IPS-15b (cell line): ENCODE measurements around the gene RRP15.
"Not testable (repeated sequence)": the region's sequence is repeated elsewhere in the genome, so short reads cannot be mapped to it uniquely, and the experiment has no call there.

Experiments used
- H3K27me3 ChIP-seq: one replicate; pipeline ENCODE4 v1.6.1; 2013; ENCODE audit warnings: low read length; ENCODE audit not compliant: control insufficient read depth, insufficient read depth
- H3K36me3 ChIP-seq: one replicate; pipeline ENCODE4 v1.6.1; 2013; ENCODE audit warnings: low read length; ENCODE audit not compliant: control insufficient read depth, insufficient read depth
- H3K4me1 ChIP-seq: one replicate; pipeline ENCODE4 v1.6.1; 2013; ENCODE audit warnings: mild to moderate bottlenecking, low read length; ENCODE audit not compliant: control insufficient read depth, insufficient read depth
- H3K4me3 ChIP-seq: one replicate; pipeline ENCODE4 v1.5.1; 2013; ENCODE audit warnings: low read depth, low read length
- H3K9ac ChIP-seq: one replicate; pipeline ENCODE4 v1.6.1; 2013; ENCODE audit warnings: low read depth, mild to moderate bottlenecking, low read length
- H3K9me3 ChIP-seq: one replicate; pipeline ENCODE4 v1.6.1; 2013; ENCODE audit warnings: mild to moderate bottlenecking, low read length; ENCODE audit not compliant: control insufficient read depth, insufficient read depth

Gene RRP15

DNA sequence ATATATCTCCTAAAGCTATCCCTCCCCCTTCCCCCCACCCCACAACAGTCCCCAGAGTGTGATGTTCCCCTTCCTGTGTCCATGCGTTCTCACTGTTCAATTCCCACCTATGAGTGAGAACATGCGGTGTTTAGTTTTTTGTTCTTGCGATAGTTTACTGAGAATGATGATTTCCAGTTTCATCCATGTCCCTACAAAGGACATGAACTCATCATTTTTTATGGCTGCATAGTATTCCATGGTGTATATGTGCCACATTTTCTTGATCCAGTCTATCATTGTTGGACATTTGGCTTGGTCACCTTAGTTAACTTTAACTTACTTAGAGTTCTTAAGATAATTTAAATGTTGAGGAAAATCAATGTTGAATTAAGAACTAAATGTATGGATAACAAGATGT is 35.1 kb downstream of the RRP15 start:
- not testable (repeated sequence) for H3K27me3 ChIP-seq, H3K4me3 ChIP-seq, H3K9me3 ChIP-seq, H3K9ac ChIP-seq, H3K4me1 ChIP-seq
- H3K36me3 ChIP-seq = peaks cover 13% of the 10 kb centered on the region

DNA sequence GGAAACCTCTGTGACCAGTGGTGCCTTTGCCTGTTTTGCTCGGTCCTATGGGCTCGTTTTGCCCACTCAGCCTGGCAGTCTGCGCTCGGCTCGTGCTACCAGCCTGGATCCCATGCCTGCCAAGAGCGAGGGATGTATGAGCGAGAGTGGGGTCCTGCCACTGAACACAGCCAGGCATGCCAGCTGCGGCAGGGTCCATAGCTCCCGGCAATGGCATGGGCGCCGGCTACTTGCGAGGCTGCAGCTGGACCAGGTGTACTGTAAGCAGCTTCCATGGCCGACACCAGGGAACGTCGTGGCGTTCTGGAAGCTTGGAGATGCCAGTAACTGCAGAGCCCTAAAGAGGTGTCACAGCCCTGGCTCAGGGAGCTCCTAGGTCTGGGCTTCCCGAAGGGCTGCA is 37.7 kb downstream of the RRP15 start:
- no peaks in the 10 kb centered on the region for H3K27me3 ChIP-seq
- H3K9ac ChIP-seq = no peak overlapping the region

DNA sequence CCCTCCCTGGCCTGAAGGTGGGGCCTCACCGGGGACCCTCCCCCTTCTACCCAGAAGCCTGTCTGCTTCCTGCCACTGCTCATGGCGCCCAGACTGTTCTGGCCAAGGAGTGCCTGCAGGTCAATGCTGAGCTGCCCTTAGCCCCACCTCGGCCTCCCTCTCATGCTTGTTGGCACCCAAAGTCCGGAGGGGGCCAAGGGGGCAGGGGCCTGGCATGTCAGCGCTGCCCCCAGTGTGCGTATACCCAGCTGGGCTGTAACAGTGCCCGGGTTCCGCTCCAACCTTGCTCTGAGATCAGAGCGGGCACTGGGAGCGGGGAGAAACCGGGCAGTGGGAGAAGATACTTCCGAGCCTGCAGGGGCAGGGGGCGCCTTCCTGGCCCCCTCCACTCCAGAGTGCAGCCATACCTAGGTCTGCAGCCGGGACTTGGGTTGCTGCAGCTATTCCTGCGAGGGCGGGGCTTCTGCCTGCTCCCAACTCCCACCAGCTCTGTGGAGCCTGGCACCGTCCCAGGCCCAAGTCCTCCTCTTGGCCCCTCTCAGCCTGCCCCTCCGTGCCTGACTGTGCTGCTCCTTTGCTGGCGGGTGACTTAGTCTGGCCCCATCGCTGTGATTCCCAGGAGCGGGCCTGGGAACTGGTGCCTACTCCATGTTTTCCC is 38.6 kb downstream of the RRP15 start:
- Histone ChIP-seq H3K4me3 (no peak overlapping the region), H3K36me3 (peaks cover 13% of the 10 kb centered on the region), H3K9ac (no peak overlapping the region), H3K9me3 (no peaks in the 10 kb centered on the region), H3K27me3 (no peaks in the 10 kb centered on the region), H3K4me1 (no peaks in the 10 kb centered on the region)

More for the DNA sequence above, 37.7 kb downstream of the RRP15 start:
- Histone ChIP-seq H3K4me1 (no peaks in the 10 kb centered on the region), H3K4me3 (no peak overlapping the region), H3K9me3 (no peaks in the 10 kb centered on the region), H3K36me3 (peaks cover 13% of the 10 kb centered on the region)

DNA sequence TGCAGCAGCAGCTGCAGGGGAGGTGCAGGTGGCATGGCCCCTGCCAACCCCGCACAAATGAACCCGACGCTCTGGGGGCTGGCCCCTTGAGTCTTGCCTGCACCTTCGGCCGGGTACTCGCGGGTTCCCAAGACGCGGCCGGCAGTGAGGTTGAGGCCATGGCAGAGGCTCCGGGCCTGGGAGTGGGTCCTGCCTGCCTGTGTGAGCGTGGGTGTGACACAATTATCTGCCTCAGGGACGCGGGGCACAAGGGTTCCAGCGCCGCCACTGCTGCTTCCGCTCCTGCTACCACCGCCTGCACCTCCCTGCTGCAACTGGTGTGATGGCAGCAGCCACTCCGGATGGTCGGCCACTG is 39.1 kb downstream of the RRP15 start:
- Histone ChIP-seq H3K9ac (no peak overlapping the region), H3K27me3 (no peaks in the 10 kb centered on the region), H3K36me3 (peaks cover 13% of the 10 kb centered on the region), H3K4me1 (no peaks in the 10 kb centered on the region), H3K9me3 (no peaks in the 10 kb centered on the region), H3K4me3 (no peak overlapping the region)

DNA sequence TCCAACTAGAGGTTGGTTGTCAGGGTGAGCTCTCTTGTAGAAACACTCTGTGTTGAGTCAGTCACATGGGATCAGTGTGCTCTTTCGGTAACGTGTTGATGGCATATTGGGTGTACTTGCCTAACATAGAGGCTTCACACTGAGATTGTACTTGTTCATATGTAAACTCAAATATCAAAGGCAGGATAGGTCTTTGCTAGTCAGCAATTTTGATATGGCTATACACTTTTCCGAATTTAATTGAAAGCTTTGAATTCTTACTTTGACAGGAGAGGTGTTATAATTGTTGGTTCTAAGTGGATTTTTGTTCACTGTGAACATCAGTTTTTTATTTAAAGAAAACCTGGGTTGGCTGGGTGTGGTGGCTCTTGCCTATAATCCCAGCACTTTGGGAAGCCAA is 43.7 kb downstream of the RRP15 start:
- H3K36me3 ChIP-seq = peaks cover 4% of the 10 kb centered on the region
- no peak overlapping the region for H3K4me3 ChIP-seq
- no peak overlapping the region for H3K9ac ChIP-seq
- H3K4me1 ChIP-seq = no peaks in the 10 kb centered on the region
- H3K9me3 ChIP-seq = no peaks in the 10 kb centered on the region
- H3K27me3 ChIP-seq = no peaks in the 10 kb centered on the region

DNA sequence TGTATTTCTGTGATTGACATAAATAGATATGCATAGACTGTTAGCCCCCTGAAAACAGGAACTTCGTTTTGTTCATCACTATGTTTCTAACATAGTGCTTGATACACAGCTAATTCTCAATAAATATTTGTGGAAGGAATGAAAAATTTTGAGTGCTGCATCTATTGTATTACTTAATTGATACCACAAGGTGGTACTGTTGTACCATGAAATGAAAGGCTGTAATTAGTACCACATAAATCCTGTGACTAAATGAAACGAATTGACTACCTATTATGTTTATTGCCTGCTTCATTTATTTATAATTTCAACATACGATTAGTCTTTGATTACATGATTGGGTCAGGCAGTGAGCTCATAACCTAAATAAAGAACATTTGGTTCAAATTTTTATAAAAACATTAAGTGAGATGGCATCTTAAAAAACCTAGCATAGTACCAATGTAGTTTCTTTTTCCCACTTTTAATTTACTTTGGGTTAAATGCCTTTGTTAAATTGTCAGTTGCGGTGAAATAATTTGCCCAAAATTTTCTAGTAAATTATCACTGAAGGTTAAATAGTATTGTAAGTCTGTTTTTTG is 45.0 kb downstream of the RRP15 start:
- H3K4me3 ChIP-seq = no peak overlapping the region
- no peaks in the 10 kb centered on the region for H3K36me3 ChIP-seq
- no peaks in the 10 kb centered on the region for H3K4me1 ChIP-seq
- H3K27me3 ChIP-seq = no peaks in the 10 kb centered on the region
- no peak overlapping the region for H3K9ac ChIP-seq
- no peaks in the 10 kb centered on the region for H3K9me3 ChIP-seq

DNA sequence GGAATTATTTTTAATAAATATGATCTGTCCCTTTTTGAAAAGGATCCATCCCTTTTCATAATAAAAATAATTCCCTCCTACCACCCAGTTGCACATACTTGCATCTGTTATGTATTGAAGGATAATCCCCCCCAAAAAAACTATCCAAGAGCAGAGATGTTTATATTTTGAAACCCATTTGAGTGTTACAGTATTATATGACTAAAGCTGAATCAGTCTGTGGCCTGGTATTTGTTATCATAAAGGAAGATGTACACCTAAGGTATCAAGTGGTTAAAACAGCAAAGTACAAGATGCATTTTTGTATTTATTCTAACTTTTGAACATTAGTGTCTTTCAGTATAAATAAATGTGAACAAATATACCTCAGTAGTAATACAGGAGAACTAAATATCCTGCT is 47.3 kb downstream of the RRP15 start:
- Histone ChIP-seq H3K4me3 (no peak overlapping the region), H3K27me3 (no peaks in the 10 kb centered on the region), H3K4me1 (peaks cover 2% of the 10 kb centered on the region), H3K36me3 (no peaks in the 10 kb centered on the region), H3K9me3 (no peaks in the 10 kb centered on the region), H3K9ac (no peak overlapping the region)

DNA sequence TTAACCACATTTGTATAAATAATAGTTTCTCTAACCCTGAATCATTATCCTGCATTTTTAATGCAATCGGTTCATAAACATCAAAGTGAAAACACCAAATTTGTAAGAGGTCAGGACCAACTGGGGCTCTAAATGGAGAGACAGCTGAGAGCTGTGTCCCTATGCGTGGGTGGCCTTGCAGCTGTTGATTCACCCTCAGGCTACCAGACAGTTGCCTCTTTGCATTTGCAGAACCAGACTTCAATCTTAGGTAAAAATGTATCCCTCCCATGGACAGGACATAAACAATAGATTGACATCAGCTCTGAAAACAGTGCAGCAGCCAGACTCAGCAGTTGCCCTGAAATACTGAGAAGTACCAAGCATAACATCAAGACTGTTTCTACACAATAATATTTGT is 51.2 kb downstream of the RRP15 start:
- H3K4me1 ChIP-seq = peaks cover 2% of the 10 kb centered on the region
- no peak overlapping the region for H3K9ac ChIP-seq
- H3K36me3 ChIP-seq = no peaks in the 10 kb centered on the region
- H3K9me3 ChIP-seq = no peaks in the 10 kb centered on the region
- H3K27me3 ChIP-seq = no peaks in the 10 kb centered on the region
- no peak overlapping the region for H3K4me3 ChIP-seq

DNA sequence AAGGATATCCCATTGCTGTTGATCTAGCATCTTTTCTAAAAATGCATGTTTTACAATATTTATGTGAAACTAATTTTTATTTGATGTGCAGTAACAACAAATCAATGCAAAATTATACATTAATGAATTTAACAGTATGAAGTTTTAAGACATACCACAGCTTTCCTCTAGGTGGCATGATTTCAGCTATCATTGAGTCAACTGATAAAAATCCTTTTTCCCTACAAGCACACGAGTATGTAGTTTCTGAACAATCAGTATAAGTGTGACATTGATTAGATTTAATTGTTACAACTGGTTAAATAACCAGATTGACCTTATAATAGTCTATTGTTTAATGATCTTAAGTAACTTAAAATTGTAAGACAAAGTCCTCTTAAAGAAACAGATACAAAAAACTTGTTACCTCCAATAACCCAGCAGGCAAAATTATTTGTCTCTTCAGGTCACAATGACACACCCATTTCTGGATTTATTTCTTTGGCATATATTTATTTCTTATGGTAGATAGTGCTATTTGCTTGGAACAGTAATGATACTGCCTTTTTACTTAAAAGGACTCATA is 54.3 kb downstream of the RRP15 start:
- Histone ChIP-seq H3K36me3 (no peaks in the 10 kb centered on the region), H3K27me3 (peaks cover 16% of the 10 kb centered on the region), H3K9me3 (no peaks in the 10 kb centered on the region), H3K9ac (no peak overlapping the region), H3K4me1 (peaks cover 2% of the 10 kb centered on the region), H3K4me3 (no peak overlapping the region)

DNA sequence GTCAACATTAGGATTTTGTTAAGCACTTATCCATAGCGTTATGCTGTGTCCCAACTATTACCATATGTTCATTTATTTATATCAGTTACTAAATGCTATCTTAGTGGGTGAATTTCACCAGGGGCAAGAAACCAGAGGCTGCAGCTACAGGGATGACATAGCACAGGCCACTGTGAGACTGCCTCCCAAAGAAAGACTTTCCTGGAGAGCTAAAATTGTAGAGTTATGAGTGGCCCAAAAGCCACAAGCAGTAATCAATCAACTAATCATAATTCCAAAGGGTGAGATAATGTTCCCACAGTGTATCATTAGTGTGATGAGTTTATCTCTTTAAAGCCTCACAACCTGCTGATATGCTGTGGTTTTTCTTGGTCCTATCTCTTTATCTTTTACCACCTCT is 56.2 kb downstream of the RRP15 start:
- Histone ChIP-seq H3K36me3 (no peaks in the 10 kb centered on the region), H3K9ac (no peak overlapping the region), H3K4me1 (peaks cover 1% of the 10 kb centered on the region), H3K9me3 (no peaks in the 10 kb centered on the region), H3K4me3 (no peak overlapping the region), H3K27me3 (peaks cover 29% of the 10 kb centered on the region)

DNA sequence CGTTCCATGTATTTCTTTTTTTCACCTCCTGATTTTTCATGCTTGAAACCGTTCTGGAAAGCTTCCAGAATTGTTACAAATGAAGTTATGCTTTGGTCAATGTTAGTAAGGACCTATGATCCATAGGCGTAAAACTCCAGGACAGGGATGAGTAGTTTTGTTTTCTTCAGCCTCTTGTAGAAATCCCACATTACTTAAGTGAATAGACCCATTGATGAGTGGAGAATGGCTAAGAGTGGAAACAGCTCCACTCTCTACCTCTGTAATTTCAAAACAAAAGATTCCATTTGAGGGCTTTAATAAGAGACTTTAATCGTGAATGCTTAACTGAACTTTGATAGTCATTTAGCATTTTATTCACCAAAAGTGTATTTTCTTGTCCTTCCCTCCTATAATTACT is 57.0 kb downstream of the RRP15 start:
- Histone ChIP-seq H3K4me3 (no peak overlapping the region), H3K27me3 (peaks cover 36% of the 10 kb centered on the region), H3K4me1 (no peaks in the 10 kb centered on the region), H3K9me3 (no peaks in the 10 kb centered on the region), H3K36me3 (no peaks in the 10 kb centered on the region), H3K9ac (no peak overlapping the region)
